Mononuclear cell (primary cell): ENCODE data around the gene MED23. TPM values are rescaled to one million over a fixed set of nuclear protein-coding genes. Genes with fewer than 3 reads are reported as not detected.
"Not testable (repeated sequence)": the region's sequence is repeated elsewhere in the genome, so short reads cannot be mapped to it uniquely, and the experiment has no call there.

ENCODE experiments used
- H3K27me3 ChIP-seq: 2 replicates; pipeline ENCODE4 v1.6.0; 2011; ENCODE audit warnings: low read length, control low read depth; ENCODE audit not compliant: insufficient read depth
- H3K4me1 ChIP-seq: 2 replicates; pipeline ENCODE4 v1.5.1; 2011; ENCODE audit warnings: mild to moderate bottlenecking, low read length, control low read depth; ENCODE audit not compliant: insufficient read depth
- H3K4me3 ChIP-seq: 2 replicates; pipeline ENCODE4 v1.5.1; 2011; ENCODE audit warnings: mild to moderate bottlenecking, low read length, moderate library complexity
- H3K9me3 ChIP-seq: 2 replicates; pipeline ENCODE4 v1.5.1; 2011; ENCODE audit warnings: low read depth, mild to moderate bottlenecking, control low read depth, low read length
- total RNA-seq: library from RNA; depleted of rRNA; stranded (reverse); fragments of >200 nt; gene quantifications from one replicate; pipeline ENCODE4 v1.2.3, GENCODE V29; 2012

Gene MED23
- total RNA-seq, 1 donor = 106 TPM

DNA sequence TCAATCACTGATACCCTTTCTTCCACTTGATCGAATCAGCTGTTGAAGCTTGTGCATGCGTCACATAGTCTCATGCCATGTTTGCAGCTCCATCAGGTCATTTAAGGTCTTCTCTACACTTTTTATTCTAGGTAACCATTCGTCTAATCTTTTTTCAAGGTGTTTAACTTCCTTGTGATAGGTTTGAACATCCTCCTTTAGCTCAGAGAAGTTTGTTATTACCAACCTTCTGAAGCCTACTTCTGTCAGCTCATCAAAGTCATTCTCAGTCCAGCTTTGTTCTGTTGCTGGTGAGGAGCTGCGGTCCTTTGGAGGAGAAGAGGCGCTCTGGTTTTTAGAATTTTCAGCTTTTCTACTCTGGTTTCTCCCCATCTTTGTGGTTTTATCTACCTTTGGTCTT is 97.1 kb downstream of the MED23 start:
- H3K9me3 ChIP-seq, H3K4me3 ChIP-seq, H3K27me3 ChIP-seq: not testable (repeated sequence)

DNA sequence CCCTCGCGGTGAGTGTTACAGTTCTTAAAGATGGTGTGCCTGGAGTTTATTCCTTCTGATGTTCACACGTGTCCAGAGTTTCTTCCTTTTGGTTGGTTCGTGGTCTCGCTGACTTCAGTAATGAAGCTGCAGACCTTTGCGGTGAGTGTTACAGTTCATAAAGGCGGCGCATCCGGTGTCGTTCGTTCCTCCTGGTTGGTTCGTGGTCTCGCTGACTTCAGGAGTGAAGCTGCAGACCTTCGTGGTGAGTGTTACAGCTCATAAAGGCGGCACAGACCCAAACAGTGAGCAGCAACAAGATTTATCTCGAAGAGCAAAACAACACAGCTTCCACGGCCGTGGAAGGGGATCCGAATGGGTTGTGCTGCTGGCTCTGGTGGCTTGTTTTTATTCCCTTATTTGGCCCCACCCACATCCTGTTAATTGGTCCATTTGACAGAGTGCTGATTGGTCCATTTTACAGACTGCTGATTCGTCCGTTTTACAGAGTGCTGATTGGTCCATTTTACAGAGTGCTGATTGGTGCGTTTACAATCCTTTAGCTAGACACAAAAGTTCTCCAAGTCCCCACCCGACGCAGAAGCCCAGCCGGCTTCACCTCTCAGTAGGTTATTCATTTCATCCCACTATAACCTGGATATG is 103.2 kb downstream of the MED23 start:
- Histone ChIP-seq H3K9me3 (no peaks in the 10 kb centered on the region), H3K4me3 (no peak overlapping the region), H3K4me1 (peaks cover 6% of the 10 kb centered on the region), H3K27me3 (no peaks in the 10 kb centered on the region)

More for the DNA sequence above, 97.1 kb downstream of the MED23 start:
- H3K4me1 ChIP-seq = not testable (repeated sequence)

GRCh38 chr6:131523988-131524673 is 103.9 kb downstream of the MED23 start:
- Histone ChIP-seq H3K4me1 (peaks cover 10% of the 10 kb centered on the region), H3K9me3 (no peaks in the 10 kb centered on the region), H3K27me3 (no peaks in the 10 kb centered on the region), H3K4me3 (no peak overlapping the region)

Other genes with a start within 250 kb of the MED23 start
- not detected for gene ARG1, start 55.0 kb downstream of the MED23 start, total RNA-seq
- 0.73 TPM for gene ENPP3, start 9.1 kb upstream of the MED23 start, total RNA-seq
- gene OR2A4, start 73.2 kb upstream of the MED23 start, total RNA-seq = 0.21 TPM
- not detected for gene CTAGE9, start 82.8 kb upstream of the MED23 start, total RNA-seq
- gene ENPP1, start 179.8 kb upstream of the MED23 start, total RNA-seq = 0.21 TPM